ENCODE data around the gene FFAR4. TPM values are rescaled to one million over a fixed set of nuclear protein-coding genes. Genes with fewer than 3 reads are reported as not detected.

Gene FFAR4
- polyA plus RNA-seq, 3 donors from 2014 or later = not detected

- no peak for DNase-seq
- Mint-ChIP-seq H3K27ac (no peak overlapping the region), H3K9me3 (no peaks in the 10 kb centered on the region), H3K27me3 (ENCODE audit: low read depth in 3 of 3) (peaks cover 7 to 12% (median 10%) of the 10 kb centered on the region in 3 donors), H3K4me1 (no peaks in the 10 kb centered on the region), H3K36me3 (no peaks in the 10 kb centered on the region), H3K4me3 (no peak overlapping the region)
These were observed 32.9 kb downstream of the FFAR4 start for GRCh38 chr10:93599335-93599734.

GRCh38 chr10:93599778-93600177 is 33.3 kb downstream of the FFAR4 start:
- Mint-ChIP-seq H3K36me3 (no peaks in the 10 kb centered on the region), H3K27ac (no peak overlapping the region), H3K27me3 (ENCODE audit: low read depth in 3 of 3) (peaks cover 7 to 12% (median 10%) of the 10 kb centered on the region in 3 donors), H3K9me3 (no peaks in the 10 kb centered on the region), H3K4me3 (no peak overlapping the region), H3K4me1 (no peaks in the 10 kb centered on the region)
- no peak for DNase-seq

GRCh38 chr10:93600446-93601145 is 34.1 kb downstream of the FFAR4 start:
- Mint-ChIP-seq H3K36me3 (no peaks in the 10 kb centered on the region), H3K4me3 (no peak overlapping the region), H3K27me3 (ENCODE audit: low read depth in 3 of 3) (peaks cover 7 to 12% (median 10%) of the 10 kb centered on the region in 3 donors), H3K4me1 (no peaks in the 10 kb centered on the region), H3K9me3 (no peaks in the 10 kb centered on the region), H3K27ac (no peak overlapping the region)
- DNase-seq = no peak

GRCh38 chr10:93601146-93601773 is 34.8 kb downstream of the FFAR4 start, which contains the start of gene RBP4:
RBP4 (minus strand) TSS chr10:93601235; CDS start chr10:93601028, 207 bp downstream.
- H3K9me3 Mint-ChIP-seq = no peaks in the 10 kb centered on the region
- no peak within 1 kb of the TSS for H3K4me3 Mint-ChIP-seq
- no peaks in the 10 kb centered on the region for H3K4me1 Mint-ChIP-seq
- H3K27ac Mint-ChIP-seq = no peak within 1 kb of the TSS
- DNase-seq = no peak
- peaks cover 7 to 17% (median 10%) of the 10 kb centered on the region in 3 donors for H3K27me3 Mint-ChIP-seq (ENCODE audit: low read depth in 3 of 3)
- H3K36me3 Mint-ChIP-seq = no peaks in the 10 kb centered on the region

- H3K4me1 Mint-ChIP-seq = no peaks in the 10 kb centered on the region
- H3K4me3 Mint-ChIP-seq = no peak overlapping the region
- peaks cover 0 to under 1% (median 0%) of the 10 kb centered on the region in 6 donors for H3K9me3 Mint-ChIP-seq
- H3K27ac Mint-ChIP-seq = no peak overlapping the region
- peaks cover 7 to 18% (median 10%) of the 10 kb centered on the region in 3 donors for H3K27me3 Mint-ChIP-seq (ENCODE audit: low read depth in 3 of 3)
- DNase-seq = no peak
- H3K36me3 Mint-ChIP-seq = no peaks in the 10 kb centered on the region
These were observed 35.3 kb downstream of the FFAR4 start for GRCh38 chr10:93601774-93602162.

- H3K4me1 Mint-ChIP-seq = no peaks in the 10 kb centered on the region
- no peak overlapping the region for H3K27ac Mint-ChIP-seq
- peaks cover 8 to 18% (median 10%) of the 10 kb centered on the region in 3 donors for H3K27me3 Mint-ChIP-seq (ENCODE audit: low read depth in 3 of 3)
- H3K9me3 Mint-ChIP-seq = peaks cover 0 to 11% (median 0%) of the 10 kb centered on the region in 6 donors
- no peak overlapping the region for H3K4me3 Mint-ChIP-seq
- no peaks in the 10 kb centered on the region for H3K36me3 Mint-ChIP-seq
- no peak for DNase-seq
These were observed 36.6 kb downstream of the FFAR4 start for GRCh38 chr10:93603023-93603422.

GRCh38 chr10:93604146-93604545 is 37.7 kb downstream of the FFAR4 start:
- peaks cover 8 to 19% (median 10%) of the 10 kb centered on the region in 3 donors for H3K27me3 Mint-ChIP-seq (ENCODE audit: low read depth in 3 of 3)
- H3K4me3 Mint-ChIP-seq = no peak overlapping the region
- H3K36me3 Mint-ChIP-seq = no peaks in the 10 kb centered on the region
- no peaks in the 10 kb centered on the region for H3K4me1 Mint-ChIP-seq
- H3K27ac Mint-ChIP-seq = no peak overlapping the region
- no peak for DNase-seq
- H3K9me3 Mint-ChIP-seq = peaks cover 0 to 11% (median 0%) of the 10 kb centered on the region in 6 donors

GRCh38 chr10:93608421-93608820 is 42.0 kb downstream of the FFAR4 start:
- Mint-ChIP-seq H3K4me1 (no peaks in the 10 kb centered on the region), H3K4me3 (no peak overlapping the region), H3K27ac (no peak overlapping the region), H3K36me3 (no peaks in the 10 kb centered on the region), H3K27me3 (ENCODE audit: low read depth in 3 of 3) (peaks cover 2 to 9% (median 4%) of the 10 kb centered on the region in 3 donors), H3K9me3 (peaks cover 0 to 11% (median 0%) of the 10 kb centered on the region in 6 donors)
- no peak for DNase-seq

- Mint-ChIP-seq H3K9me3 (peaks cover 0 to 5% (median 0%) of the 10 kb centered on the region in 6 donors), H3K4me3 (no peak within 1 kb of the TSS), H3K27ac (no peak within 1 kb of the TSS), H3K27me3 (ENCODE audit: low read depth in 3 of 3) (peaks cover 2 to 8% (median 4%) of the 10 kb centered on the region in 3 donors), H3K36me3 (no peaks in the 10 kb centered on the region), H3K4me1 (no peaks in the 10 kb centered on the region)
- DNase-seq = no peak
These were observed 45.8 kb downstream of the FFAR4 start, which contains the start of gene PDE6C for GRCh38 chr10:93612311-93612710. PDE6C (plus strand) TSS chr10:93612537; CDS start chr10:93612726, 189 bp downstream.

- DNase-seq = no peak
- Mint-ChIP-seq H3K36me3 (no peaks in the 10 kb centered on the region), H3K4me3 (no peak overlapping the region), H3K9me3 (no peaks in the 10 kb centered on the region), H3K27me3 (ENCODE audit: low read depth in 3 of 3) (peaks cover 2 to 8% (median 2%) of the 10 kb centered on the region in 3 donors), H3K4me1 (no peaks in the 10 kb centered on the region), H3K27ac (no peak overlapping the region)
These were observed 46.7 kb downstream of the FFAR4 start for GRCh38 chr10:93613126-93613525.

GRCh38 chr10:93614101-93614825 is 47.8 kb downstream of the FFAR4 start:
- Mint-ChIP-seq H3K9me3 (no peaks in the 10 kb centered on the region), H3K27ac (no peak overlapping the region), H3K4me3 (no peak overlapping the region), H3K27me3 (ENCODE audit: low read depth in 3 of 3) (peaks cover 2 to 6% (median 2%) of the 10 kb centered on the region in 3 donors), H3K36me3 (no peaks in the 10 kb centered on the region), H3K4me1 (no peaks in the 10 kb centered on the region)
- no peak for DNase-seq

- no peak for DNase-seq
- Mint-ChIP-seq H3K27me3 (ENCODE audit: low read depth in 3 of 3) (peaks cover 2 to 7% (median 2%) of the 10 kb centered on the region in 3 donors), H3K36me3 (no peaks in the 10 kb centered on the region), H3K4me1 (no peaks in the 10 kb centered on the region), H3K27ac (no peak overlapping the region), H3K9me3 (no peaks in the 10 kb centered on the region), H3K4me3 (no peak overlapping the region)
These were observed 49.2 kb downstream of the FFAR4 start for GRCh38 chr10:93615576-93616235.

GRCh38 chr10:93620925-93621324 is 54.5 kb downstream of the FFAR4 start:
- H3K27ac Mint-ChIP-seq = no peak overlapping the region
- H3K27me3 Mint-ChIP-seq (ENCODE audit: low read depth in 3 of 3) = peaks cover 3 to 7% (median 6%) of the 10 kb centered on the region in 3 donors
- DNase-seq = no peak
- no peaks in the 10 kb centered on the region for H3K4me1 Mint-ChIP-seq
- no peaks in the 10 kb centered on the region for H3K36me3 Mint-ChIP-seq
- no peak overlapping the region for H3K4me3 Mint-ChIP-seq
- no peaks in the 10 kb centered on the region for H3K9me3 Mint-ChIP-seq

Data from immature natural killer cell (primary cell).